Uterus (tissue), 2 donors: ENCODE measurements around the gene CDK6.

Experiments used
- CTCF ChIP-seq, 4 experiments: fragments of 200-600 bp in 2 of 4; fragments of 450-650 bp in 2 of 4; sonication (generic) in 2 of 4; IDR thresholded peaks; one replicate each; pipeline ENCODE4 v1.5.1; 2016 to 2019; ENCODE audit warnings: antibody characterized with exemption in 4 of 4, mild to moderate bottlenecking in 2 of 4, moderate library complexity in 1 of 4
- POLR2A ChIP-seq, 2 donors: fragments of 450-650 bp; IDR thresholded peaks; one replicate each; pipeline ENCODE4 v1.6.1; 2016; ENCODE audit warnings: antibody characterized with exemption in 2 of 2, mild to moderate bottlenecking in 1 of 2, moderate library complexity in 1 of 2

- TF ChIP-seq POLR2A (IDR thresholded peaks at IDR 0.05): no peak
- TF ChIP-seq CTCF (IDR thresholded peaks at IDR 0.05): no peak
These were observed 196.4 kb downstream of the CDK6 start for GRCh38 chr7:92639966-92640365.
